ENCODE data around the gene PLA2G2C. TPM values are rescaled to one million over a fixed set of nuclear protein-coding genes. Genes with fewer than 3 reads are reported as not detected.

PLA2G2C gene
- total and polyA plus RNA-seq, 2 of the 8 experiments (the other 6 are each of a cell fraction or from before 2014, with no cell fraction given) = not detected

DNA sequence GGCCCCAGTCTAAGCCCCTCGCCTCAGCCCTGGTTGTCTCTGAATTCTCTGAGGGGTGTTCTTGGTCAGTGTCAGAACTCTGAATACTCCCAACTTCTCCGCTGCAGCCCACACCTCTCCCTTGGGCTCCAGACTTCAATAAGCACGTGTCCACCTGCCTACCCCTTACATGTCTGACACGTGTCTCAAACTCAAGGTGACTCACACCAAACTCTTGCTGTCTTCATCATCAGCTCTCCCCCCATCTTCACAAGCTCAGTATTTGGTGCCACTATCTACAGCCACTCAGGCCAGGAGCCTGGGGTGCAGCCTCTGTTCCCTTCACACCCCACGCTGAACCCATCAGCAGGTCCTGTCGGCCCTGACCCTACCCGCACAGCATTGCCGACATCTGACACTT is 19.2 kb downstream of the PLA2G2C start:
- DNase-seq (ENCODE audit: low read depth in 1 of 2, low spot score in 2 of 2) = no peak
- H3K4ac ChIP-seq (replicated peaks; ENCODE audit: insufficient read length, low read depth, low read length) = no peak overlapping the region
- peak overlapping the region; percentile 39; the same call in 1 of the 2 replicates for H2BK12ac ChIP-seq (ENCODE audit: low read depth, low read length)
- H2AK5ac ChIP-seq (ENCODE audit: low read depth, low read length) = peak overlapping the region; percentile 82; the same call in 1 of the 2 replicates
- H3K4me2 ChIP-seq (ENCODE audit: insufficient read depth in 1 of 2, low read depth in 2 of 2, low read length in 2 of 2) = no peak overlapping the region
- H3K4me1 ChIP-seq (replicated peaks in 1 of 4; ENCODE audit: control insufficient read depth in 3 of 4, insufficient read depth in 4 of 4, low read length in 3 of 4) = peaks cover 0 to 5% (median 0%) of the 10 kb centered on the region in 4 experiments; a peak in 2 of 7 replicates
- no peak overlapping the region for H3K56ac ChIP-seq (replicated peaks; ENCODE audit: insufficient read length, low read depth, low read length)
- POLR2A ChIA-PET (ENCODE audit: partially characterized antibody) = no interaction called here
- no peak overlapping the region for H3K9ac ChIP-seq (replicated peaks in 1 of 4; ENCODE audit: extremely low read depth in 1 of 4, low read depth in 3 of 4, low read length in 3 of 4)
- H2BK5ac ChIP-seq (ENCODE audit: low read depth, low read length) = 0 out of 2 replicates have a peak overlapping the region, but pooled peaks have one; percentile 44
- no peaks in the 10 kb centered on the region; a peak in 1 of 4 replicates for H3K9me3 ChIP-seq (ENCODE audit: insufficient read depth in 2 of 2, low read depth in 1 of 2, low read length in 1 of 2)
- no peak overlapping the region for H2BK20ac ChIP-seq (ENCODE audit: low read length)
- H3K23me2 ChIP-seq (ENCODE audit: low read depth, low read length) = no peaks in the 10 kb centered on the region
- H4K20me1 ChIP-seq (replicated peaks in 1 of 2; ENCODE audit: control insufficient read depth in 1 of 2, insufficient read depth in 2 of 2, low read length in 2 of 2) = peaks cover 0 to 1% of the 10 kb centered on the region in 2 experiments
- no peak overlapping the region for H3K4me3 ChIP-seq (ENCODE audit: extremely low read depth in 1 of 4, insufficient read depth in 2 of 4, low read depth in 3 of 4, low read length in 4 of 4)
- no peak overlapping the region for H4K5ac ChIP-seq (ENCODE audit: insufficient read length, low read depth, low read length)
- H2BK120ac ChIP-seq (replicated peaks; ENCODE audit: low read depth, low read length) = no peak overlapping the region
- no peak overlapping the region for H3K27ac ChIP-seq (ENCODE audit: low read depth, low read length)
- H3K18ac ChIP-seq (ENCODE audit: extremely low read depth, low read length) = no peak overlapping the region; the same call in 1 of the 2 replicates
- 80% methylated on average over 8 of the region's 8 CpGs; no CpG with 5 or more reads in 1 of the 2 experiments for WGBS, 2 experiments (ENCODE audit: extremely low coverage in 1 of 2, insufficient coverage in 1 of 2, insufficient read length in 1 of 2, insufficient replicate concordance in 2 of 2, low coverage in 1 of 2, low lambda C conversion rate in 2 of 2, missing lambda C conversion rate in 1 of 2)
- no peak overlapping the region for H4K8ac ChIP-seq (ENCODE audit: extremely low read depth, insufficient read depth, low read length)
- no peak overlapping the region for H2AFZ ChIP-seq (ENCODE audit: low read length)
- no peaks in the 10 kb centered on the region for H3K79me2 ChIP-seq (ENCODE audit: control insufficient read depth in 1 of 2, insufficient read depth in 2 of 2, low read length in 2 of 2)
- no peak overlapping the region for H3K23ac ChIP-seq (ENCODE audit: insufficient read length)
- FAIRE-seq = no peak
- H3K27me3 ChIP-seq (replicated peaks in 1 of 4; ENCODE audit: control insufficient read depth in 3 of 4, extremely low read depth in 1 of 4, insufficient read depth in 3 of 4, low read length in 3 of 4) = no peaks in the 10 kb centered on the region
- no peak overlapping the region for H3K14ac ChIP-seq (ENCODE audit: insufficient read length)
- no peak for TF ChIP-seq CBX8 (IDR thresholded peaks at IDR 0.05; ENCODE audit: borderline replicate concordance, low read depth, low read length)
- CTCF ChIA-PET (ENCODE audit: partially characterized antibody) = interaction anchor here (1.2 to 8.4 kb wide), 10 partner anchors 10 to 326 kb away, joined by 3 to 89 read pairs (median 28); partner anchors contain the start of gene PLA2G2A
- no peak overlapping the region for H4K91ac ChIP-seq (replicated peaks; ENCODE audit: insufficient read length, low read length)
- H2BK15ac ChIP-seq (ENCODE audit: low read length) = no peak overlapping the region
- no peaks in the 10 kb centered on the region for H3K36me3 ChIP-seq (ENCODE audit: control insufficient read depth in 2 of 4, insufficient read depth in 4 of 4, low read length in 3 of 4)
- H3K79me1 ChIP-seq (ENCODE audit: low read depth, low read length) = no peaks in the 10 kb centered on the region; the same call in 1 of the 2 replicates

All from H1 (cell line).